SU-DHL-6 (cell line): Measurements from ENCODE around the gene GOLM1.

Experiments
- H2AFZ ChIP-seq: fragments of 200-600 bp; sonication (generic); 2 replicates; pipeline ENCODE4 v1.6.1; 2014; ENCODE audit warnings: low read depth, mild to moderate bottlenecking, moderate library complexity, mixed read lengths, antibody characterized with exemption, low read length; ENCODE audit not compliant: severe bottlenecking
- H3F3A ChIP-seq: fragments of 200-600 bp; shearing (Covaris generic); 2 replicates; pipeline ENCODE4 v1.6.0; 2016; ENCODE audit warnings: antibody characterized with exemption, mild to moderate bottlenecking; ENCODE audit not compliant: insufficient read depth
- H3K27ac ChIP-seq: fragments of 200-600 bp; sonication (generic); 2 replicates; pipeline ENCODE4 v1.5.1; 2016; ENCODE audit warnings: low read depth, mild to moderate bottlenecking, low read length, moderate library complexity, mixed read lengths
- H3K27me3 ChIP-seq: fragments of 200-600 bp; sonication (generic), shearing (Covaris generic); 2 replicates; pipeline ENCODE4 v1.6.0; 2014; ENCODE audit warnings: mild to moderate bottlenecking, low read length
- H3K36me3 ChIP-seq: fragments of 200-600 bp; sonication (generic); 2 replicates; pipeline ENCODE4 v1.6.1; 2014; ENCODE audit warnings: mild to moderate bottlenecking, low read length, mixed read lengths
- H3K4me2 ChIP-seq: fragments of 300-600, 200-600 bp; shearing (Covaris generic), sonication (generic); 2 replicates; pipeline ENCODE4 v1.6.0; 2014; ENCODE audit warnings: low read length, low read depth, mild to moderate bottlenecking; ENCODE audit not compliant: poor library complexity, severe bottlenecking
- H3K4me3 ChIP-seq: fragments of 200-600 bp; sonication (generic); 2 replicates; pipeline ENCODE4 v1.5.1; 2014; ENCODE audit warnings: antibody characterized with exemption, low read length, mild to moderate bottlenecking, mixed read lengths; ENCODE audit not compliant: insufficient read depth, poor library complexity, severe bottlenecking
- H3K79me2 ChIP-seq: fragments of 200-600 bp; sonication (generic); 2 replicates; pipeline ENCODE4 v1.6.1; 2014; ENCODE audit warnings: mild to moderate bottlenecking, low read length, moderate library complexity; ENCODE audit not compliant: insufficient read depth
- H3K9ac ChIP-seq: fragments of 200-600 bp; sonication (generic); 2 replicates; pipeline ENCODE4 v1.7.0; 2014; ENCODE audit warnings: mild to moderate bottlenecking, low read length
- H3K9me2 ChIP-seq: fragments of 200-600 bp; sonication (generic); replicated peaks from 2 replicates; pipeline ENCODE4 v1.6.1; 2014; ENCODE audit warnings: low read length; ENCODE audit not compliant: insufficient read depth
- H3K9me3 ChIP-seq: fragments of 200-600 bp; sonication (generic); 2 replicates; pipeline ENCODE4 v1.6.1; 2014; ENCODE audit warnings: low read length, mixed read lengths; ENCODE audit not compliant: insufficient read depth
- H4K20me1 ChIP-seq: fragments of 200-600 bp; sonication (generic); 2 replicates; pipeline ENCODE4 v1.6.1; 2014; ENCODE audit warnings: low read depth, mild to moderate bottlenecking, antibody characterized with exemption, low read length, moderate library complexity, mixed read lengths
- EZH2phosphoT487 ChIP-seq: fragments of 200-600 bp; sonication (generic), shearing (Covaris generic); conservative IDR thresholded peaks from 2 replicates; pipeline ENCODE4 v1.6.1; 2018; ENCODE audit warnings: mild to moderate bottlenecking, antibody characterized with exemption, low read length, moderate library complexity, mixed read lengths
- TF ChIP-seq, protein P1 (sequence below): fragments of 200-600 bp; sonication (generic); IDR thresholded peaks from one replicate; pipeline ENCODE4 v1.5.1; 2017; ENCODE audit warnings: antibody characterized with exemption, mild to moderate bottlenecking, low read length, moderate library complexity; ENCODE audit not compliant: insufficient read depth, poor library complexity, severe bottlenecking

Gene GOLM1

DNA sequence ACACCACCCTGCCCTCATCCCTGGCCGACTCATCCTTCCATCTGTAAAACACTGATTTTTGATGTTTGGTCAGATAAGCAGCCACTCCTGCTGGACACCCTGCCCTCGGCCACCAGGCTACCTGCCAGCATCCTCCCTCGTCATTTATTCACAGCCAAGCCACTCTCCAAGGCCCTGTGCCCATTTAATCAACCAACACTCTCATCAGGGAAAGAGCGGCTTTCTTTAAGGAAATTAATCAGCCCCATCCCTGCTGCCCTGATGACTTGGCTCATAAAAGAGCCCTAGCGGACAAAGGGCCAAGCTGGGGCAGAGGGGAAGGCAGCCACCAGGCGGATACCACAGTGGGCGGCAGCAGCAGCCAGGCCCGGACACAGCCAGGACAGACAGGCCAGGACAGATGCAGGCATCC, 52.4 kb downstream of the GOLM1 start:
- Histone ChIP-seq H2AFZ (no peak overlapping the region), H3K9me2 (no peaks in the 10 kb centered on the region), H3K27ac (no peak overlapping the region), H3F3A (no peaks in the 10 kb centered on the region), H3K4me2 (no peak overlapping the region), H3K9ac (no peak overlapping the region), H3K36me3 (no peaks in the 10 kb centered on the region), H3K4me3 (no peak overlapping the region), H3K27me3 (no peaks in the 10 kb centered on the region), H4K20me1 (no peaks in the 10 kb centered on the region), H3K79me2 (no peaks in the 10 kb centered on the region), H3K9me3 (no peaks in the 10 kb centered on the region)
- TF ChIP-seq, protein P1, sequence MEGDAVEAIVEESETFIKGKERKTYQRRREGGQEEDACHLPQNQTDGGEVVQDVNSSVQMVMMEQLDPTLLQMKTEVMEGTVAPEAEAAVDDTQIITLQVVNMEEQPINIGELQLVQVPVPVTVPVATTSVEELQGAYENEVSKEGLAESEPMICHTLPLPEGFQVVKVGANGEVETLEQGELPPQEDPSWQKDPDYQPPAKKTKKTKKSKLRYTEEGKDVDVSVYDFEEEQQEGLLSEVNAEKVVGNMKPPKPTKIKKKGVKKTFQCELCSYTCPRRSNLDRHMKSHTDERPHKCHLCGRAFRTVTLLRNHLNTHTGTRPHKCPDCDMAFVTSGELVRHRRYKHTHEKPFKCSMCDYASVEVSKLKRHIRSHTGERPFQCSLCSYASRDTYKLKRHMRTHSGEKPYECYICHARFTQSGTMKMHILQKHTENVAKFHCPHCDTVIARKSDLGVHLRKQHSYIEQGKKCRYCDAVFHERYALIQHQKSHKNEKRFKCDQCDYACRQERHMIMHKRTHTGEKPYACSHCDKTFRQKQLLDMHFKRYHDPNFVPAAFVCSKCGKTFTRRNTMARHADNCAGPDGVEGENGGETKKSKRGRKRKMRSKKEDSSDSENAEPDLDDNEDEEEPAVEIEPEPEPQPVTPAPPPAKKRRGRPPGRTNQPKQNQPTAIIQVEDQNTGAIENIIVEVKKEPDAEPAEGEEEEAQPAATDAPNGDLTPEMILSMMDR, result no peak
- TF ChIP-seq EZH2phosphoT487, result no peak

DNA sequence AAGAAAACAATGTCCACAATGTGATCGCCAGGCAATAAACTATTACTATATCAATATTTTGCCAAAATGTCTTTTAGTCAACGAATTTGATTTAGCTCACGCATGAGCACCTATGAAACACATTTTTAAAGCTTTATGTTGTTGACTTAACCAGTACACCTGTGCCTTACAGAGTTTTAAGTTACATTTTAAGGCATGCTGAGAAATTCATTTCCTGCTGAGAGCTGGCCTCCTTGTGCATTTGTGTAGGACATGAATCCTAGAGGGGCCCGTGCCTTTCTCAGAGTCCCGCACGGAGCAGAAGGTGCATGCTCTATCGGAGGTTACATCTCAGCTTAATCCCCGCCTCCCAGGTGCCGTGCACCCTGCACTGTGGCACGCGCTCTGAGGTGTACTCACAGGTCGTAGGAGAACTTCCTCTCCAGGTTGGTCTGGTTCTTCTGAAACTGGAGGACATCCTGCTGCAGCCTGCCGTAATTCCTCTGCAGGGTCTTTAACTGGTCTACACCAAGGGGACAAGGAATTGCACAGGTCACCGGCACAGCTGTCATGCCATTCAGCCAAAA, 53.2 kb downstream of the GOLM1 start:
- Histone ChIP-seq H3K4me2 (no peak overlapping the region), H3K9me2 (no peaks in the 10 kb centered on the region), H3K27me3 (no peaks in the 10 kb centered on the region), H3K79me2 (no peaks in the 10 kb centered on the region), H3K9ac (no peak overlapping the region), H3K27ac (no peak overlapping the region), H3K9me3 (no peaks in the 10 kb centered on the region), H4K20me1 (no peaks in the 10 kb centered on the region), H2AFZ (no peak overlapping the region), H3K4me3 (no peak overlapping the region), H3K36me3 (no peaks in the 10 kb centered on the region), H3F3A (no peaks in the 10 kb centered on the region)
- TF ChIP-seq EZH2phosphoT487, result no peak
- TF ChIP-seq, protein P1, result no peak

DNA sequence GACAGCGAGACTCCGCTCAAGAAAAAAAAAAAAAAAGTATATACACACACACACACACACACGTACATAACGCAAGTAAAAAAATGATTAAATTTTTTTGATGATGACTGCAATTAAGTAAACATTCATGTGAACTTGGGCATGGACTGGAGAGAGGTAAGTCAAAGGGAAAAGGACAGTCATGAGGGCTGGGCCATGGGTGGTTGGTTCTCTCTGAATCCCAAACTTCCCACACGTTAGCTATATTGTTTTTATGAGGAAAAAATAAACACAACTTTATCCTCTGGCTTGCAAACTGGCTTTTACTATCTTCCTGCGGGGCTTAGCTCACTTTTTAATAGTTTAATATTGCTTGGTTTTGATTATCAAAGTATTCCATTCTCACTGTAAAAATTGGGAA, 53.7 kb downstream of the GOLM1 start:
- H3K79me2 ChIP-seq, result no peaks in the 10 kb centered on the region
- H2AFZ ChIP-seq, result no peak overlapping the region
- no peaks in the 10 kb centered on the region for H3F3A ChIP-seq
- H3K27me3 ChIP-seq, result no peaks in the 10 kb centered on the region
- no peak overlapping the region for H3K9ac ChIP-seq
- H3K36me3 ChIP-seq, result no peaks in the 10 kb centered on the region
- no peak overlapping the region for H3K4me2 ChIP-seq
- H3K27ac ChIP-seq, result no peak overlapping the region
- TF ChIP-seq, protein P1, result no peak
- no peak for TF ChIP-seq EZH2phosphoT487
- H3K4me3 ChIP-seq, result no peak overlapping the region
- no peaks in the 10 kb centered on the region for H3K9me3 ChIP-seq
- H3K9me2 ChIP-seq, result no peaks in the 10 kb centered on the region
- no peaks in the 10 kb centered on the region for H4K20me1 ChIP-seq
